Lower lobe of right lung (tissue), 2 donors: Measurements from ENCODE around the gene PLD1. TPM values are rescaled to one million over a fixed set of nuclear protein-coding genes. Genes with fewer than 3 reads are reported as not detected.

ENCODE experiments used
- ATAC-seq, 2 donors: fragments of 200-7000 bp; cut with Tn5 transposase; one replicate each; pipeline ENCODE4 v1.9.1; 2020 to 2022; ENCODE audit warnings: mild to moderate bottlenecking in 2 of 2, moderate library complexity in 2 of 2
- DNase-seq: peaks from one replicate; pipeline ENCODE4 v3.0.0-alpha.2; 2020
- H3K27ac ChIP-seq: fragments of 200-600 bp; one replicate; pipeline ENCODE4 v1.8.0; 2022
- H3K27me3 ChIP-seq: fragments of 200-600 bp; one replicate; pipeline ENCODE4 v1.8.0; 2022; ENCODE audit warnings: low read depth
- H3K36me3 ChIP-seq: fragments of 200-600 bp; one replicate; pipeline ENCODE4 v1.8.0; 2022; ENCODE audit warnings: mild to moderate bottlenecking
- H3K4me1 ChIP-seq: fragments of 200-600 bp; one replicate; pipeline ENCODE4 v1.8.0; 2022
- H3K4me3 ChIP-seq: fragments of 200-600 bp; one replicate; pipeline ENCODE4 v1.8.0; 2022; ENCODE audit warnings: mild to moderate bottlenecking
- H3K9me3 ChIP-seq: fragments of 200-600 bp; one replicate; pipeline ENCODE4 v1.8.0; 2022
- CTCF ChIP-seq: fragments of 200-600 bp; IDR thresholded peaks from one replicate; pipeline ENCODE4 v1.8.0; 2022; ENCODE audit warnings: antibody characterized with exemption, mild to moderate bottlenecking
- intact Hi-C: fragments of 100-400 bp; cut with DNase I; formaldehyde crosslinking; loops from one replicate; pipeline ENCODE4 v1.11.0; 2022
- total RNA-seq: library from RNA; stranded (reverse); fragmentation: NEBNext Ultra II Directional; extraction: Animal tissue kit (Norgen Biotek cat#: 25700); gene quantifications from one replicate; pipeline ENCODE4 v1.2.1, GENCODE V29; 2021
- donor health status: DM: no; HTN: yes; CAD: no; lungs with severe emphysema.

Gene PLD1
- total RNA-seq, 1 donor from 2014 or later = 27.7 TPM

- intact Hi-C loops = no loop called here
Measured at GRCh38 chr3:171666516-171666915, 143.8 kb downstream of the PLD1 start.

GRCh38 chr3:171663805-171664204 lies 146.5 kb downstream of the PLD1 start:
- intact Hi-C loops = no loop called here

More at GRCh38 chr3:171666516-171666915, 143.8 kb downstream of the PLD1 start:
- Histone ChIP-seq H3K27ac (no peak overlapping the region), H3K4me3 (no peak overlapping the region), H3K4me1 (no peaks in the 10 kb centered on the region), H3K9me3 (no peaks in the 10 kb centered on the region), H3K36me3 (peaks cover 20% of the 10 kb centered on the region), H3K27me3 (no peaks in the 10 kb centered on the region)
- TF ChIP-seq CTCF = no peak
- DNase-seq (no peak), ATAC-seq (no peak)

GRCh38 chr3:171661484-171661883 lies 148.8 kb downstream of the PLD1 start:
- no peak for DNase-seq
- Histone ChIP-seq H3K27me3 (no peaks in the 10 kb centered on the region), H3K9me3 (no peaks in the 10 kb centered on the region), H3K36me3 (peaks cover 43% of the 10 kb centered on the region), H3K4me3 (no peak overlapping the region), H3K4me1 (no peaks in the 10 kb centered on the region), H3K27ac (no peak overlapping the region)
- intact Hi-C loops = no loop called here
- TF ChIP-seq CTCF = no peak
- ATAC-seq = no peak

More at GRCh38 chr3:171663805-171664204, 146.5 kb downstream of the PLD1 start:
- no peak for DNase-seq
- no peak for ATAC-seq
- no peaks in the 10 kb centered on the region for H3K9me3 ChIP-seq
- no peak overlapping the region for H3K4me3 ChIP-seq
- TF ChIP-seq CTCF = no peak
- H3K27ac ChIP-seq = no peak overlapping the region
- H3K27me3 ChIP-seq = no peaks in the 10 kb centered on the region
- no peaks in the 10 kb centered on the region for H3K4me1 ChIP-seq
- peaks cover 42% of the 10 kb centered on the region for H3K36me3 ChIP-seq

- H3K27ac ChIP-seq = no peak overlapping the region
- H3K4me1 ChIP-seq = no peaks in the 10 kb centered on the region
- H3K9me3 ChIP-seq = no peaks in the 10 kb centered on the region
- no peak overlapping the region for H3K4me3 ChIP-seq
- H3K36me3 ChIP-seq = peaks cover 35% of the 10 kb centered on the region
- no peak for DNase-seq
- no peak for TF ChIP-seq CTCF
- no peaks in the 10 kb centered on the region for H3K27me3 ChIP-seq
- no peak for ATAC-seq
- intact Hi-C loops = no loop called here
Measured at GRCh38 chr3:171660188-171660587, 150.1 kb downstream of the PLD1 start.

- no peaks in the 10 kb centered on the region for H3K27me3 ChIP-seq
- DNase-seq (no peak), ATAC-seq (no peak)
- H3K4me1 ChIP-seq = no peaks in the 10 kb centered on the region
- H3K36me3 ChIP-seq = peaks cover 30% of the 10 kb centered on the region
- intact Hi-C loops = no loop called here
- no peaks in the 10 kb centered on the region for H3K9me3 ChIP-seq
- no peak overlapping the region for H3K4me3 ChIP-seq
- H3K27ac ChIP-seq = no peak overlapping the region
- TF ChIP-seq CTCF = no peak
Measured at GRCh38 chr3:171658841-171659240, 151.4 kb downstream of the PLD1 start.

- intact Hi-C loops = no loop called here
- H3K36me3 ChIP-seq = peaks cover 7% of the 10 kb centered on the region
- no peaks in the 10 kb centered on the region for H3K27me3 ChIP-seq
- H3K27ac ChIP-seq = no peak overlapping the region
- H3K4me3 ChIP-seq = no peak overlapping the region
- peak; percentile 44 to 79 for ATAC-seq
- no peak for TF ChIP-seq CTCF
- no peaks in the 10 kb centered on the region for H3K9me3 ChIP-seq
- DNase-seq = no peak
- peaks cover under 1% of the 10 kb centered on the region for H3K4me1 ChIP-seq
Measured at GRCh38 chr3:171654809-171655208, 155.5 kb downstream of the PLD1 start.
